ENCODE measurements around the gene PTPRS. TPM values are rescaled to one million over a fixed set of nuclear protein-coding genes. Genes with fewer than 3 reads are reported as not detected.

Gene PTPRS
- total RNA-seq, 4 donors from 2014 or later, result 123 to 200 (median 161) TPM

GRCh38 chr19:5338656-5339197 is 1.9 kb downstream of the PTPRS start:
- intact Hi-C loops (cut with DNase I; ENCODE audit: low total_unique reads), result no loop called here
- whole genome bisulfite sequencing, 2 donors, result 10 to 14% methylated on average over 27 to 29 of the region's 29 CpGs
- H3K4me3 ChIP-seq (ENCODE audit: low read depth, poor library complexity, severe bottlenecking), result no peak overlapping the region
- no peak for DNase-seq (ENCODE audit: low spot score in 2 of 2)
- TF ChIP-seq CTCF (IDR thresholded peaks at IDR 0.05) (no peak), POLR2A (IDR thresholded peaks at IDR 0.05) (no peak)

GRCh38 chr19:5337708-5338655 is 2.6 kb downstream of the PTPRS start:
- intact Hi-C loops (cut with DNase I; ENCODE audit: low total_unique reads), result no loop called here
- DNase-seq (ENCODE audit: low spot score in 2 of 2), result no peak
- 60 to 64% methylated on average over 34 of the region's 34 CpGs for WGBS, 2 donors
- H3K4me3 ChIP-seq (ENCODE audit: low read depth, poor library complexity, severe bottlenecking), result no peak overlapping the region
- TF ChIP-seq POLR2A (IDR thresholded peaks at IDR 0.05) (no peak), CTCF (IDR thresholded peaks at IDR 0.05) (no peak)

DNA sequence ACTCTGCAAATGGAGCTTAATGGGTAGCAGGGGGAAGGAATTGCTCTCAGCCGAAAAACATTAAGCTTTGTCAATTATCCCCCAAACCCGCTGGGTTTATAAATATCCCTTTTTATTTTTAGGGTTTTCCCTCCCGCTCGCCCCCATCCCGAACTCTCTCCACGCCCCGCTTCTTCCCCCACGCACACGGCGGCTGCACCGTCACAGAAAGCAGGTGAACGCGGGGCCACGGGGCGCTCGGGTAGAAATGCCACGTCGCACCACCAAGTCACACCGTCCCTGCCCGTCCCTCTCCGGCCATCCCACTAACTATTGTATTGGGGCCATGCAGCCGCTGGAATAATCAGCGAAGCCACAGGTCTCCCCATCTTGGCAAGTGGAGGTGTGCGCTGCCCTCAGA is 3.5 kb downstream of the PTPRS start:
- DNase-seq (ENCODE audit: low spot score in 2 of 2), result no peak
- intact Hi-C loops (cut with DNase I; ENCODE audit: low total_unique reads), result no loop called here
- H3K4me3 ChIP-seq (ENCODE audit: low read depth, poor library complexity, severe bottlenecking), result no peak overlapping the region
- no peak for TF ChIP-seq CTCF (IDR thresholded peaks at IDR 0.05)
- no peak for TF ChIP-seq POLR2A (IDR thresholded peaks at IDR 0.05)
- 69 to 78% methylated on average over 24 of the region's 24 CpGs for WGBS, 2 donors

DNA sequence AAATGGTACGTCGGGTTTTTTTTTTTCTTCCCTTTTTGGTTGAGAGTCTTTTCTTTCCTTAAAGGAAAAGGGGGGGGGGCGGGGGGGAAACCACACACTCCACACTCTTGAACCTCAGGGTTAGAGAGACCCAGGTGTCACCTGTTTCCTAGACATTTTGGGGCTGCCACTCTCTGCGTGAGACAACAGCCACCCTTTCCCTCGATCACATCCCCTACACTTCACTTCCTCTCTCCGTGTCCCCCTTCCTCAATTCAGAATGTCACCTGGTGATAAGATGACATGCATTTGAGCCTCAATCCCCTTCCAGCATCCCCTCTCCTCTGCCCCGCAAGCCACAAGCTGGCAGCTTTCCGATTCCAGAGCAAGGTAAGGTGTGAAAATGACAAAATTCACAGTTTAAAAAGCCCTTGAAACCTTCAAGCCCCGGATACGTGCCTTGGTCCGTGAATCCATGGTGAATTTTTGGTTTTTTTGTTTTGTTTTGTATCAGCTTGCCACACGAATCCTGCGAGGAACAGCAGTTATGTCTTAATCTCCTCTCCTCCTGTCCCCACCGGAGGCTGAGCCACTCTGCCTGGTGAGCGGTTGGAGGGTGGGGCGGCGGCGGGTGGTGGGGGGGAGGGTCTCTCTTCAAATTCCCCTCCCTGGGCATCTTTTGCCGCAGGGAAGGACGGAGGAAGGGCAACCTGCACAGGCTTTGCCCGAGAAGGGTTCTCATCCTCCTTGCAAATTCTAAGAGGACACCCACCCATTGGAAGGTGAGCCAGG is 4.2 kb downstream of the PTPRS start:
- no peak overlapping the region for H3K4me3 ChIP-seq (ENCODE audit: low read depth, poor library complexity, severe bottlenecking)
- DNase-seq (ENCODE audit: low spot score in 2 of 2), result no peak
- TF ChIP-seq POLR2A (IDR thresholded peaks at IDR 0.05) (no peak), CTCF (IDR thresholded peaks at IDR 0.05) (no peak)
- WGBS, 2 donors, result 55 to 62% methylated on average over 21 of the region's 21 CpGs
- intact Hi-C loops (cut with DNase I; ENCODE audit: low total_unique reads), result no loop called here

DNA sequence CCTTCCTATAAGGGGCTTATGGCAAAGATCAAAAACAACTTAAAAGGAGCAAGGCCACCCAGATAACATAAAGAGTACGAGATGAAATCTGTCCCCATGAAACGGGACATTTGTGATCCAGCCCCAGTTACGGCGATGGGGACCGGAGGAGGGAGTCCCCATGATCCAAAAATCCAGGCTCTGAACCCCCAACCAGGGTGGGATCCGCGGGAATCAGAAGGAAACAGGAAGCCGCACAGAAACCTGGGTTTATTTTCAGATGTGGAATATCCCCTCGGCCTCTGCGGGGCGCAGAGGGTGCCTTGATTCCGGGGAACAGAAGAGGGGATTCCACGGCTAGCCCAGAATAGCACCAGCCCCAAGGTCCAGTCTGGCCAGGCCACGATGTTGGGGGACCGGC is 5.0 kb downstream of the PTPRS start:
- intact Hi-C loops (cut with DNase I; ENCODE audit: low total_unique reads), result no loop called here
- DNase-seq (ENCODE audit: low spot score in 2 of 2), result no peak
- no peak overlapping the region for H3K4me3 ChIP-seq (ENCODE audit: low read depth, poor library complexity, severe bottlenecking)
- WGBS, 2 donors, result 78 to 80% methylated on average over 15 of the region's 15 CpGs
- TF ChIP-seq POLR2A (IDR thresholded peaks at IDR 0.05), result no peak
- TF ChIP-seq CTCF (IDR thresholded peaks at IDR 0.05), result no peak

Measured in lower leg skin (tissue), 4 donors.